ENCODE results near the gene NOP16.
"Not testable (repeated sequence)": the region's sequence is repeated elsewhere in the genome, so short reads cannot be mapped to it uniquely, and the experiment has no call there.

NOP16 gene

DNA sequence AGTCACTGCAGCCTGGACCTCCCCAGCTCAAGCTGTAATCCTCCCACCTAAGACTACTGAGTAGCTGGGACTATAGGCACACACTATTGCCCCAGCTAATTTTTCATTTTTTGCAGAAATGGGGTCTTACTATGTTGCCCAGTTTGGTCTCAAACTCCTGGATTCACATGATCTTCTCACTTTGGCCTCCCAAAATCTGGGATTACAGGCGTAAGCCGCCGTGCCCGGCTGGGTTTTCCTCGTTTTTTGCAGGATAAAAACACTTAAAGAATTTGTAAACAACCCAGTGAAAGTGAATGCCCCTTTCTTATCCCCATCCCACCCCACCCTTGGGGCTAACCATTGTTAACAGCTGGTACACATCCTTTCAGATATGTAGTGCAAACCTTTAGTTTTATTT lies 20.2 kb upstream of the NOP16 start:
- no peak overlapping the region for H3K4me3 ChIP-seq (ENCODE audit: low read depth, low read length)
- H3K27me3 ChIP-seq (ENCODE audit: insufficient read depth, low read depth, severe bottlenecking), result no peaks in the 10 kb centered on the region
- TF ChIP-seq, protein P1, sequence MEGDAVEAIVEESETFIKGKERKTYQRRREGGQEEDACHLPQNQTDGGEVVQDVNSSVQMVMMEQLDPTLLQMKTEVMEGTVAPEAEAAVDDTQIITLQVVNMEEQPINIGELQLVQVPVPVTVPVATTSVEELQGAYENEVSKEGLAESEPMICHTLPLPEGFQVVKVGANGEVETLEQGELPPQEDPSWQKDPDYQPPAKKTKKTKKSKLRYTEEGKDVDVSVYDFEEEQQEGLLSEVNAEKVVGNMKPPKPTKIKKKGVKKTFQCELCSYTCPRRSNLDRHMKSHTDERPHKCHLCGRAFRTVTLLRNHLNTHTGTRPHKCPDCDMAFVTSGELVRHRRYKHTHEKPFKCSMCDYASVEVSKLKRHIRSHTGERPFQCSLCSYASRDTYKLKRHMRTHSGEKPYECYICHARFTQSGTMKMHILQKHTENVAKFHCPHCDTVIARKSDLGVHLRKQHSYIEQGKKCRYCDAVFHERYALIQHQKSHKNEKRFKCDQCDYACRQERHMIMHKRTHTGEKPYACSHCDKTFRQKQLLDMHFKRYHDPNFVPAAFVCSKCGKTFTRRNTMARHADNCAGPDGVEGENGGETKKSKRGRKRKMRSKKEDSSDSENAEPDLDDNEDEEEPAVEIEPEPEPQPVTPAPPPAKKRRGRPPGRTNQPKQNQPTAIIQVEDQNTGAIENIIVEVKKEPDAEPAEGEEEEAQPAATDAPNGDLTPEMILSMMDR (IDR thresholded peaks at IDR 0.05; ENCODE audit: low read depth, low read length), result no peak
- H3K9me3 ChIP-seq (ENCODE audit: severe bottlenecking), result no peaks in the 10 kb centered on the region
- H3K36me3 ChIP-seq, result peaks cover 3% of the 10 kb centered on the region; the same call in 1 of the 2 replicates
- no peak overlapping the region for H3K27ac ChIP-seq
- DNase-seq, result no peak

DNA sequence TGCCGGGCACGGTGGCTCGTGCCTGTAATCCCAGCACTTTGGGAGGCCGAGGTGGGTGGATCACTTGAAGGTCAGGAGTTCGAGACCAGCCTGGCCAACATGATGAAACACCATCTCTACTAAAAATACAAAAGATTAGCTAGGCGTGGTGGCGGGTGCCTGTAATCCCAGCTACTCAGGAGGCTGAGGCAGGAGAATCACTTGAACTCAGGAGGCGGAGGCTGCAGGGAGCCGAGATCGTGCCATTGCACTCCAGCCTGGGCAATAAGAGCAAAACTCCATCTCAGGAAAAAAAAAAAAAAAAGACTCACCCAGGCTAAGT lies 19.8 kb upstream of the NOP16 start:
- H3K27me3 ChIP-seq (ENCODE audit: insufficient read depth, low read depth, severe bottlenecking); H3K36me3 ChIP-seq; DNase-seq; H3K9me3 ChIP-seq (ENCODE audit: severe bottlenecking); H3K4me3 ChIP-seq (ENCODE audit: low read depth, low read length); H3K27ac ChIP-seq: not testable (repeated sequence)

DNA sequence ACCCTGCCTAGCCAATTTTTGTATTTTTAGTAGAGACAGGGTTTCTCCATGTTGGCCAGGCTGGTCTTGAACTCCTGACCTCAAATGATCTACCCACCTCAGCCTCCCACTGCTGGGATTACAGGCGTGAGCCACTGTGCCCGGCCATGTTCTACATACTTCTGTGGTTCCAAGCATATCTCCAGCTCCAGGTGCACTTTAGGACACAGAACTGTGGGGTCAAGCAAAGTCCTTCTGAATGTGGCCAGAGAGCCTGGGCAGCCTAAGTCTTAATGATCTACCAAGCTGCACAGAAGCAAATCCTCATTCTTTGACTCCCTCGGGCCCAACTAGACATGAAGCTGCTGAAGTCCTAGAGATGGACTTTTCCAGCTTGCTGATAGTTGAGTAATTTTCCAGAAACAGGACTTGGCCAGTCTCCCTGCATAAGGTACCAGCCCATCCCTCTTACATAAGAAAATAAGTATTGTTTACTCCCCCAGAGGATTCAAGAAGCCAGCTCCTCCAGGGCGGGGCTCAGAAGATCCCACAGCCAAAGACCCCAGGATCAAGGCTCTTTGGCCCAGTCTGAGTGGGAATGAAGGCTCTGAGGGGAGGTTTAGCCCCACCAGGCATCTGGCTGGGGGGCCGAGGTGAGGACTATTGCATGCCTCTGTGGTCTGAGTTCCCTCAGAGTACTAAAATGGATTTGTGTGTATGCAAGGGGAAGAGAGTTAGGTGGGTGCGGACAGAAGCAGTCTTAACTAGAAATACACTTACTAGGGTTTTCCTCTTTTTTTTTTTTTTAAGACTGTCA lies 19.3 kb upstream of the NOP16 start:
- Histone ChIP-seq H3K9me3 (ENCODE audit: severe bottlenecking) (no peaks in the 10 kb centered on the region), H3K36me3 (peaks cover 3% of the 10 kb centered on the region; the same call in 1 of the 2 replicates), H3K27ac (no peak overlapping the region), H3K27me3 (ENCODE audit: insufficient read depth, low read depth, severe bottlenecking) (no peaks in the 10 kb centered on the region), H3K4me3 (ENCODE audit: low read depth, low read length) (no peak overlapping the region)
- TF ChIP-seq, protein P1 (IDR thresholded peaks at IDR 0.05; ENCODE audit: low read depth, low read length), result no peak
- no peak for DNase-seq

DNA sequence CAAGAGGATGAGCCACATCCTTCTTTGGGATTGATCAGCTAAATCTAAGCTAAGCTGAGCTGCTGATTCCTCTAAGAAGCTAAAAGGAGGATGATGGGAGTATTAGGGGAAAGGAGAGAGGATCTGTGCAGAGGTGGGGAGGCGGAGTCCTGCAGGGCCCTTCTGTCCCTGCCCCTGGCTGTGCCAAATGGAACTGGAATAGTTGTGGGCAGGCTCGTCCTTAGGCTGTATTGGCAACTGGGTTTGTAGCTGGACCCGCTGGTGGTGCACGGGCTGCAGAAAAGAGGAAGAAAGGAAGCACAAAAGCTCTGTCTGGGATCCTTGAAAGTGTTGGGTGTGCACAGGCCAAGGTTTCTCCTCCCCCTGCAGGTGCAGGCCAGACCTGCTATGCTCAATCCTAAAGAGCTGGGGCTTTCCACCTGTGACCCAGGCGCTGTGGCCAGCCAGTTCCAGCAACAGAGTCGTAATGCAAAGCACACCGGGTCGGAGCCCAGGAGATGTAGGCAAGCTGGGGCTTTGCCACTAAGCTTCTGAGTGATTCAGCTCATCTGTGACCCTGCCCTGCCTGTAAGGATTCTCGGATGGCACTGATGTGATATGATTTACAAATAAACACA lies 18.1 kb upstream of the NOP16 start:
- Histone ChIP-seq H3K27ac (no peak overlapping the region), H3K27me3 (ENCODE audit: insufficient read depth, low read depth, severe bottlenecking) (no peaks in the 10 kb centered on the region), H3K9me3 (ENCODE audit: severe bottlenecking) (no peaks in the 10 kb centered on the region), H3K4me3 (ENCODE audit: low read depth, low read length) (no peak overlapping the region), H3K36me3 (peaks cover 3% of the 10 kb centered on the region; the same call in 1 of the 2 replicates)
- TF ChIP-seq, protein P1 (IDR thresholded peaks at IDR 0.05; ENCODE audit: low read depth, low read length), result no peak
- peak; percentile 72 for DNase-seq

DNA sequence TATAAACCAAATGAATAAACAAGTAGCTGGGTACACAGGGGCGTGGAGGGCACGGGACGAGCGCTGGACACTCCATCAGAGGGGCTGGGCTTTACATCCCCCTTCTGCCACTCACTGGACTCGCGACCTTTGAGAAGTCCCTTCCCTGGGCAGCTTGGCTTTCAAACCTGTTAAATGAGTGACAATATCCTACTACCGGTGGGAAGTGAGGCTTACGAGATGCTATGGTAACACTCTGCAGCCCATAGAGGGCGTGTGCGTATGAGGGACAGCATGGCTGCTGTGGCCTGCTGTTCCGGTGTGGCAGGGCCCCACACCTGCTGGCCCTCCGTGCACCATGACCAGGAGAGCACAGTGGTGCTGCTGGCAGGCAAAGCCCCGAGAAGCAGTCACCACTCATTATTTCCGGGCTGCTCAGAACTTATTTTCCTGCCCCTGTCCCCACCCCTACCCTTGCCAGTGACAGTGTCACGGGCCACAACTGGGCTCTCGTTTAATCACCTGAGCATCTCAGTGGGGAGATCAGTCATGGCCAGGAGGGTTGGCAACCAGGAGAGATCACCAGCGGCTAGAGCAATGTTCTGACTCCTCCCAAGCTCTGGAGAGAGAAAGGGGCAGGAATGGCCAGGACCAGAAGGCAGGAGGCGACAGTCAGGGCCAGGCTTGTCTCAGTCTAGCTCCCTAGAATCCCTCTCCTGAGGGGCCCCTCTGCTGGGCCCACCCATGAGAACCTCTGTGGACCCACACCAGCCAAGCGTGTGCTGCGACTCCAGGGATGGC lies 17.4 kb upstream of the NOP16 start:
- no peak overlapping the region for H3K27ac ChIP-seq
- no peaks in the 10 kb centered on the region for H3K9me3 ChIP-seq (ENCODE audit: severe bottlenecking)
- peak; percentile 43 for DNase-seq
- TF ChIP-seq, protein P1 (IDR thresholded peaks at IDR 0.05; ENCODE audit: low read depth, low read length), result peak; percentile 74
- H3K36me3 ChIP-seq, result peaks cover 3% of the 10 kb centered on the region; the same call in 1 of the 2 replicates
- H3K4me3 ChIP-seq (ENCODE audit: low read depth, low read length), result no peak overlapping the region
- H3K27me3 ChIP-seq (ENCODE audit: insufficient read depth, low read depth, severe bottlenecking), result no peaks in the 10 kb centered on the region
